GM18951 (cell line): ENCODE results near the gene CLEC19A.

Experiments
- POLR2A ChIP-seq: IDR thresholded peaks from 4 replicates; pipeline ENCODE4 v1.6.1; 2011; ENCODE audit warnings: mild to moderate bottlenecking; ENCODE audit not compliant: insufficient read length, insufficient read depth; ENCODE audit errors: extremely low read depth
- in situ Hi-C: fragments of 300-500 bp; cut with MboI; formaldehyde crosslinking; loops from one replicate; pipeline ENCODE4 v1.12.0; 2022; ENCODE audit warnings: low sequenced_read_pairs, mixed read lengths, inconsistent platforms; ENCODE audit not compliant: unreplicated experiment

Gene CLEC19A

GRCh38 chr16:19348578-19349315 lies 63.2 kb downstream of the CLEC19A start:
- in situ Hi-C loops, result no loop called here
- no peak for TF ChIP-seq POLR2A

GRCh38 chr16:19354371-19354770 lies 68.8 kb downstream of the CLEC19A start:
- TF ChIP-seq POLR2A, result no peak
- in situ Hi-C loops, result no loop called here

GRCh38 chr16:19356024-19356952 lies 70.8 kb downstream of the CLEC19A start:
- no peak for TF ChIP-seq POLR2A
- in situ Hi-C loops, result no loop called here

- no peak for TF ChIP-seq POLR2A
- in situ Hi-C loops, result no loop called here
These were observed 74.0 kb downstream of the CLEC19A start for GRCh38 chr16:19359556-19359955.
